HL-60 (cell line): ENCODE measurements around the gene TLR10.

ENCODE experiments used
- POLR2AphosphoS5 ChIP-seq: IDR thresholded peaks from 2 replicates; pipeline ENCODE4 v1.6.1; 2012; ENCODE audit warnings: low read depth
- TF ChIP-seq, protein P1 (sequence below): IDR thresholded peaks from one replicate; pipeline ENCODE4 v1.5.1; 2011; ENCODE audit warnings: low read length, control low read depth, inconsistent platforms; ENCODE audit not compliant: insufficient read depth

DNA sequence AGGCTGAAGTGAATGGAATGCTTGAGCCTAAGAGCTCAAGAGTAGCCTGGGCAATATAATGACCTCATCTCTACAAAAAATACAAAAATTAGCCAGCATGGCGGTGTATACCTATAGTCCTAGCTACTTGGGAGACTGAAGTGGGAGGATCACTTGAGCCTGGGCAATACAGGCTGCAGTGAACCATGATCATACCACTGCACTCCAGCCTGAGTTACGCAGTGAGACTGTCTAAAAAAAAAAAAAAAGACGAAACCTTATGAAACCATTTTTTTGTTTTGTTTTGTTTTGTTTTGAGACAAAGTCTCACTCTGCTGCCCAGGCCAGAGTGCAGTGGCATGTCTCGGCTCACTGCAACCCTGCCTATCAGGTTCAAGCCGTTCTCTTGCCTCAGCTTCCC, 36.9 kb downstream of the TLR10 start:
- TF ChIP-seq, protein P1, sequence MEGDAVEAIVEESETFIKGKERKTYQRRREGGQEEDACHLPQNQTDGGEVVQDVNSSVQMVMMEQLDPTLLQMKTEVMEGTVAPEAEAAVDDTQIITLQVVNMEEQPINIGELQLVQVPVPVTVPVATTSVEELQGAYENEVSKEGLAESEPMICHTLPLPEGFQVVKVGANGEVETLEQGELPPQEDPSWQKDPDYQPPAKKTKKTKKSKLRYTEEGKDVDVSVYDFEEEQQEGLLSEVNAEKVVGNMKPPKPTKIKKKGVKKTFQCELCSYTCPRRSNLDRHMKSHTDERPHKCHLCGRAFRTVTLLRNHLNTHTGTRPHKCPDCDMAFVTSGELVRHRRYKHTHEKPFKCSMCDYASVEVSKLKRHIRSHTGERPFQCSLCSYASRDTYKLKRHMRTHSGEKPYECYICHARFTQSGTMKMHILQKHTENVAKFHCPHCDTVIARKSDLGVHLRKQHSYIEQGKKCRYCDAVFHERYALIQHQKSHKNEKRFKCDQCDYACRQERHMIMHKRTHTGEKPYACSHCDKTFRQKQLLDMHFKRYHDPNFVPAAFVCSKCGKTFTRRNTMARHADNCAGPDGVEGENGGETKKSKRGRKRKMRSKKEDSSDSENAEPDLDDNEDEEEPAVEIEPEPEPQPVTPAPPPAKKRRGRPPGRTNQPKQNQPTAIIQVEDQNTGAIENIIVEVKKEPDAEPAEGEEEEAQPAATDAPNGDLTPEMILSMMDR, result no peak
- TF ChIP-seq POLR2AphosphoS5, result no peak
